Tibial nerve (tissue), 3 donors: ENCODE measurements around the gene SOX9.

Source experiments
- CTCF ChIP-seq, 5 experiments: fragments of 200-600 bp in 3 of 5; fragments of 450-650 bp in 2 of 5; sonication (generic) in 3 of 5; IDR thresholded peaks; one replicate each; pipeline ENCODE4 v1.5.1; 2016 to 2019; ENCODE audit warnings: antibody characterized with exemption in 5 of 5, mild to moderate bottlenecking in 3 of 5, moderate library complexity in 2 of 5
- POLR2A ChIP-seq, 2 donors: fragments of 450-650 bp; IDR thresholded peaks; one replicate each; pipeline ENCODE4 v1.6.1; 2017; ENCODE audit warnings: antibody characterized with exemption in 2 of 2, mild to moderate bottlenecking in 2 of 2, moderate library complexity in 2 of 2

- TF ChIP-seq CTCF (IDR thresholded peaks at IDR 0.05) (no peak), POLR2A (IDR thresholded peaks at IDR 0.05) (no peak)
These were observed 44.5 kb downstream of the SOX9 start for GRCh38 chr17:72165192-72165866.
